Mucosa of gallbladder (tissue), 1 donor: Measurements from ENCODE around the gene DTWD1. TPM values are rescaled to one million over a fixed set of nuclear protein-coding genes. Genes with fewer than 3 reads are reported as not detected.
"Not testable (repeated sequence)": the region's sequence is repeated elsewhere in the genome, so short reads cannot be mapped to it uniquely, and the experiment has no call there.

Experiments
- DNase-seq: peaks from one replicate; pipeline ENCODE4 v3.0.0-alpha.2; 2020; ENCODE audit warnings: low spot score
- total RNA-seq: library from RNA; stranded (reverse); gene quantifications from one replicate; pipeline ENCODE4 v1.2.1, GENCODE V29; 2021
- donor health status: DM: no; HTN: no; CAD: no.

DTWD1 gene
- total RNA-seq, 1 donor from 2014 or later = 40.3 TPM

GRCh38 chr15:49645941-49646340 is 25.1 kb downstream of the DTWD1 start:
- DNase-seq = peak; percentile 85

GRCh38 chr15:49646891-49647290 is 26.0 kb downstream of the DTWD1 start:
- no peak for DNase-seq

- no peak for DNase-seq
Measured at GRCh38 chr15:49649987-49650386, 29.1 kb downstream of the DTWD1 start.

GRCh38 chr15:49650676-49651075 is 29.8 kb downstream of the DTWD1 start:
- no peak for DNase-seq

GRCh38 chr15:49652922-49653321 is 32.1 kb downstream of the DTWD1 start:
- no peak for DNase-seq

GRCh38 chr15:49656734-49657133 is 35.9 kb downstream of the DTWD1 start:
- no peak for DNase-seq

GRCh38 chr15:49664716-49665115 is 43.9 kb downstream of the DTWD1 start:
- DNase-seq = no peak

GRCh38 chr15:49666486-49666885 is 45.6 kb downstream of the DTWD1 start:
- DNase-seq = not testable (repeated sequence)

GRCh38 chr15:49669288-49669687 is 48.4 kb downstream of the DTWD1 start:
- DNase-seq = no peak

- no peak for DNase-seq
Measured at GRCh38 chr15:49673861-49674260, 53.0 kb downstream of the DTWD1 start.

GRCh38 chr15:49674370-49674769 is 53.5 kb downstream of the DTWD1 start:
- DNase-seq = no peak

- DNase-seq = no peak
Measured at GRCh38 chr15:49675041-49675440, 54.2 kb downstream of the DTWD1 start.

- no peak for DNase-seq
Measured at GRCh38 chr15:49678655-49679054, 57.8 kb downstream of the DTWD1 start.

GRCh38 chr15:49686599-49686998 is 65.8 kb downstream of the DTWD1 start:
- DNase-seq = no peak

GRCh38 chr15:49688135-49688790 is 67.4 kb downstream of the DTWD1 start:
- no peak for DNase-seq

- no peak for DNase-seq
Measured at GRCh38 chr15:49692514-49693090, 71.8 kb downstream of the DTWD1 start.

- DNase-seq = no peak
Measured at GRCh38 chr15:49693498-49693897, 72.7 kb downstream of the DTWD1 start.

- DNase-seq = no peak
Measured at GRCh38 chr15:49696433-49696832, 75.6 kb downstream of the DTWD1 start.

GRCh38 chr15:49697121-49697520 is 76.3 kb downstream of the DTWD1 start:
- no peak for DNase-seq

- not testable (repeated sequence) for DNase-seq
Measured at GRCh38 chr15:49702982-49703381, 82.1 kb downstream of the DTWD1 start.
